NCI-H1417 (cell line): ENCODE measurements around the gene BMAL1.
A peak's percentile ranks its signal among the peaks of the same experiment; 100 is the strongest.
"Not testable (repeated sequence)": the region's sequence is repeated elsewhere in the genome, so short reads cannot be mapped to it uniquely, and the experiment has no call there.

Source experiments
- DNase-seq, 3 experiments: peaks; one replicate each; lab custom pipeline; 2025; lab: John Stamatoyannopoulos, UW

Gene BMAL1

GRCh38 chr11:13378316-13378715, 100.7 kb downstream of the BMAL1 start:
- no peak for DNase-seq

DNA sequence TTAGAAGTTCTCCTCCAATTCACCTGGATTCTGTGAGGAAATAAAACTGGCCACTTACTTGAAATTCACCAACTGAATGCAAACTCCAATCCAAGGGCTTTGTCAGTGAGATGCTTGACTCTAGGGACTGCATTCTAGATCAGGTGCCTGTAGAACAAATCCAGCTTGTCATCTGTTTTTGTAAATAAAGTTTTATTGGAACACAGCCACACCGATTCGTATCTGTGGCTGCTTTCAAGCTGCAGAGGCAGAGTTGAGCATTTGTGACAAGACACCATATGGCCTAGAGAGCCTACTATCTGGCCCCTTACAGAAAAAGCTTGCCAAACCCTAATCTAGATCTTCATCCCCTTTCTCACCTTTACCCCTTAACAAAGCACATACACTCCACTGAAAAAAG, 103.1 kb downstream of the BMAL1 start:
- DNase-seq, result no peak

DNA sequence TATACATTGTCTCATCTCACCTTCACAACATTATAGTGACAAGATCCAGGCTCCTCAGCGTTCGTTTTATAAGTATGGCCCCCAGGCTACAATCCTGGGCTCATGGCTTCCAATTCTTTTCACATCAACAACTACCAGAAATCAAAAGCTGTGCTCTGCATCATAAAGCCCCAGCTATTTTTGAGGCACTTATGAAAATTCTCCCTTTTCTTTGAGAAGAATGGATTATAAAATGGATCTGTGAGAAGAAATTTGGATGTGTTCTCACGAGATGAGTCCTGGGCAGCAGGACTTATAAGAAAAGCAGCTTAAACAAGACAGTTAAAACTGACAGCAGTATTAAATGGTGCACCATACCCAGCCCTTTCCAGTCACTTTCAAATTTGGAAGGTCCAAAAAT, 105.2 kb downstream of the BMAL1 start:
- DNase-seq, result no peak

DNA sequence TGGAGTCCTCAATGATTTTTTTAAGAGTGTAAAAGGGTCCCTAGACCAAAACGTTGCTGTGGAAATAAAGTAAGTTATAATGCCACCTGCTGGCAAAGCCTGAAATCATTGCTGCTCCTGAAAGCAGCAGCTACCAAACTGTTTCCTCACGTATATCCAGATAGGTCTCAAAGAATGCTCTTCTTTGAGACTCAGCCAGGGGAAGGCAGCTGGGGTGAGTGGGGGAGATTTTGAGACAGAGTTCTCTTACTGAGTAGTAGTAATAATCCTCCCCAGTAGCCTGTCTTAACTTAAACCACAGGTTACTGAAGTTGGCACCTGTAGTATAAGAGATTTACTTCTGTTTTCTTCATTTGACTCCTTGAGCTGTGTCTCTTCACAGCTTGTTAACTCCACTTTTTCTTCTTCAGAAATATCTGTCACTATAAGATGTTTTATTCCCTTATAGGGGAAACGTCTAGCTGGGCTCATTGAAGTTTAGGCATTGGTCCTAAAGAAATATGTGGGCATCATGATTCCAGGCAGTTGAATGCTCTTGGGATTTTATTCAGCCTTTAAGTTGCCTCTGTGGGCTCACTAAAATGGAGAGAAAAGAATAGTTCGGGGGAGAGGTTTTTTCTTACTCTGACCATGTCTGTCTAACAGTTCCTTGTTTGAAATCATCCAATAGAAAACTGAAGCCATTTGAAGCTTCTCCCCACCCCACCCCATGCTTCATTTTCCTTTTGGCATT, 107.5 kb downstream of the BMAL1 start:
- peak; percentile 1 to 53 (median 51) for DNase-seq

DNA sequence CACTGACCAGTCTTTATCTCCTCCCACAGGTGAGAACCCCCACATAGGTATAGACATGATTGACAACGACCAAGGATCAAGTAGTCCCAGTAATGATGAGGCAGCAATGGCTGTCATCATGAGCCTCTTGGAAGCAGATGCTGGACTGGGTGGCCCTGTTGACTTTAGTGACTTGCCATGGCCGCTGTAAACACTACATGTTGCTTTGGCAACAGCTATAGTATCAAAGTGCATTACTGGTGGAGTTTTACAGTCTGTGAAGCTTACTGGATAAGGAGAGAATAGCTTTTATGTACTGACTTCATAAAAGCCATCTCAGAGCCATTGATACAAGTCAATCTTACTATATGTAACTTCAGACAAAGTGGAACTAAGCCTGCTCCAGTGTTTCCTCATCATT, 109.0 kb downstream of the BMAL1 start:
- peak in 2 of 3 experiments; percentile 20 to 30 for DNase-seq

- DNase-seq, result no peak
These were observed 111.2 kb downstream of the BMAL1 start for GRCh38 chr11:13388741-13389140.

GRCh38 chr11:13391217-13391616, 113.6 kb downstream of the BMAL1 start:
- peak in 1 of 3 experiments; percentile 6 for DNase-seq

GRCh38 chr11:13398335-13398734, 120.7 kb downstream of the BMAL1 start:
- DNase-seq, result not testable (repeated sequence)

DNA sequence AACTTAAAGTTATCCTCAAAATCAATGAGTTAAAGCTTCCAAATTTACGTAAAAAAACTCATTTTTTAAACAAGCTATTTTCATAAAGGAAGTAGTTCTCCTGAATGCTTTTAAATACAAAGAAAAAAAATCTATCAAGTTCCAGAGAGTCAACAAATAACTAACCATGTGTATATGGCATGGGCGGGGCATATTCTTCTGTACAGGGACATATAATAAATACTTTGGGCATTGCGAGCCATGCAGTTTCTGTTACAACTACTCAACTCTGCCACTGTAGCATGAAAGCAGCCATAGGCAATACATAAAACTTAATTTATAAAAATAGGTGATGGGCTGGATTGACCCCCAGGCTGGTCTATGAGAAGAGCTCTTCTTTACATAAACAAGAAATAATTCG, 127.6 kb downstream of the BMAL1 start:
- DNase-seq, result no peak

GRCh38 chr11:13415201-13415600, 137.6 kb downstream of the BMAL1 start:
- DNase-seq, result no peak

GRCh38 chr11:13421561-13421960, 144.0 kb downstream of the BMAL1 start:
- no peak for DNase-seq

DNA sequence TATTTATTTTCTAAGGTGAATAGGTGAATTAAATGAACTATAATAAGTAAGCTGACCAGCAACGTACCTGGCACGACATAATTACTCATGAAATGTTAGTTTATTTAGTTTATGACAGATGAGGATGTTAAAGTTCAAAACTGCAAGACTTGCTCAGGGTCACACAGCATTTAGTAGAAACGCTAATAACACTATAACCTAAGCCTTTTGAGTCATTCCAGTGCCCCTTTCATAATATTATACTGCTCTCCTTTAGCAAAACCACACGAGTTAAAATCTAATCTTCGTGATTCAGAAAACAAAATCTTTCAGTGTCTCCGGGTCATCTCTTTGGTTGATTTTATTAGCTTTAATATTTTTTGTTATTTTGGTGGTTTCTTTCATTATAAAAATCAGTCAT, 145.8 kb downstream of the BMAL1 start:
- DNase-seq, result no peak

DNA sequence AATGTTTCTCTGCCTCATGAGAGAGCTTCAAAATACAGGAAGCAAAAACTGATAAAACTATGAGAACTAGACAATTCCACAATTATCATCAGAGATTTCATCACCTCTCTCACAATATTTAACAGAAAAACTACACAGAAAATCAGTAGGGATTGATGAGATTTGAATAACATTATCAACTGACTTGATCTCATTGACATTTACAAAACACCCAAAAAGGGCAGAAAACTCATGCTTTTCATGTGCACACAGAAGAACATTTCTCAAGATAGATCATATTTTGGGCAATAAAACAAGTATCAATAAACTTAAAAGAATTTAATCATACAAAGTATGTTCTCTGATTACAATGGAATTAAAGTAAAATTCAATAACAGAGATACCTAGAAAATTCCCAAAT, 149.8 kb downstream of the BMAL1 start:
- no peak for DNase-seq

DNA sequence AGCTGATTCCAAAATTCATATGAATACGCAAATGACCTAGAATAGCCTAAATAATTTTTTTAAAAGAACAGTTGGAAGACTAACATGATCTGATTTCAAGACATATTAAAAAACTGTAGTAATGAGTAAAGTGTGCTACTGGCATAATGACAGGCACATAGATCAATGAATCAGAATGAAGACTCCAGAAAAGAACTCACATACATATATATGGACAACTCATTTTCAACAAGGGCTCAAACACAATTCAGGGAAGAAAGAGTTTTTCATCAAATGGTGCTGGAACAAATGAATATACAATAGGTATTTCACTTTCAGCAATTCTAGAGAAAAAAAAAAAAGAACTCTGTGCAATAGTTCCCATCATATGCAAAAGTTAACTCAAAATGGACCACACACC, 151.7 kb downstream of the BMAL1 start:
- no peak for DNase-seq

DNA sequence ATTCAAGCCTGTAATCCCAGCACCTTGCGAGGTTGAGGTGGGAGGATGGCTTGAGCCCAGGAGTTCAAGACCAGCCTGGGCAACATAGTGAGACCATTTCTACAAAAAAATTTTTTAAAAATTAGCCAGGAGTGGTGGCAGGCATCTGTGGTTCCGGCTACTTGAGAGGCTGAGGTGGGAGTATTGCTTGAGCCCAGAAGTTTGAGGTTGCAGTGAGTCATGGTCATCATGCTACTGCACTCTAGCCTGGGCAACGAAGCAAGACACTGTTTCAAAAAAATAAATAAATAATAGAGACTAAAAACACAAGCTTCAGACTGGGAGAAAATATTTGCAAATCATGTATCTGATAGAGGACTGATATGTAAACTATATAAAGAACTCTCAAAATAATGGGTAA, 152.2 kb downstream of the BMAL1 start:
- no peak for DNase-seq

DNA sequence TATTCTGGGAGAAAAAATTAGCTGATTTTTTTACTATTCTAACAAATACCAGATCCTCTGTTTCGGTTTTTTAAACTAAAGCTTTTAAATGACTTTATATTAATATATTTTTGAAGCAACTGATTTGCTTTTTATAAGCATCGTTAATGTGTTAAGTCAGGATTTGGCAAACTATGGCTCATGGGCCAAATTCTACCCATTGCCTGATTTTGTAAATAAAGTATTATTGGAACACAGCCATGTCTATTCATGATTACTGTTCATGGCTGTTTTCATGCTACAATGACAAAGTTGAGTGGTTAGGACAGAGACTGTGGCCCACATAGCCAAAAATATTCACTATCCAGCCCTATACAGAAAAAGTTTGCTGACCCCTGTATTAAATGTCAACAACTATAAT, 155.8 kb downstream of the BMAL1 start:
- no peak for DNase-seq

DNA sequence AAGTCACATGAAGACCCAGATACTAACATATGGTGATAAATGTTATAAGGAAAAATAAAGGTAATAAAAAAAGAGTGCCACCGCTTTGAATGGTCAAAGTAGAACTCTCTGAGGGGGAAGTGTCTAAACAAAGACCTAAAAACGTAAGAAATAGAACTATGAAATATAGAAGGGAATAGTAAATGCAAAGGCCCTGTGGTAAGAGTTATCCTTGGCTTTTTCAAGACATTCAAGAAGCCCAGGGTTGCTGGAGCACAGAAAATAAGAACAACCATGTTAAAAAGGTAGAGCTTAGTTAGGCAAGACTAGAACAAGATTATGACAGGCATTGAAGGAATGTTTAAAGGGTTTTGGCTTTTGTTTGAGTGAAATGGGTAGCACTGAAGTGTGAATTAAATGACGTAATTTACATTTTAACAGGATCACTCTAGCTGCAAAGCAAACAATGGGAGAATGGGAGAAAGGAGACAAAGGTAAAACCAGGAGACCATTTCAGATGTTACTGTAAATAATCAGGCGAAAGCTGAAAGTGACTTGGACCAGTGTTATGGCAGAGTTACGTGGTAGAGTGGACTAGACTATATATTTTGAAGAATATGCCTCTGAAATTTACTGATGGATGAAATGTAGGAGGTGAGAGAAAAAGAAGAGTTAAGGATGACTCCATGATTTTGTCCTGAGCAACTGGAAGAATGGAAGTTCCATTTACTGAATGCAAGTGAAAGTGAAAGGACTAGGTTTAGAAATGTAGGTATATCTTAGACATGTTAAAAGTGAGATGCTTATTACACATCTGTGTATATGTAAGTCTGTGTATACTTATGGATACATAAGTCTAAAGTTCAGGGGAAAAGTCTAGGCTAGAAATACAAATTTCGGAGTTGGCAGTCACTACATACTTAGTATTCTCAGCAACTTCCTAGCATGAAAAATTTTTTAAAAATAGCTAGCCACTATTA, 156.9 kb downstream of the BMAL1 start:
- peak in 1 of 3 experiments; percentile 9 for DNase-seq

GRCh38 chr11:13436836-13437235, 159.2 kb downstream of the BMAL1 start:
- DNase-seq, result not testable (repeated sequence)
